Neural progenitor cell (in vitro differentiated cells): Measurements from ENCODE around the gene RNU6-7. TPM values are rescaled to one million over a fixed set of nuclear protein-coding genes. Genes with fewer than 3 reads are reported as not detected.
A peak's percentile ranks its signal among the peaks of the same experiment; 100 is the strongest.

Source experiments
- DNase-seq: peaks from one replicate; pipeline ENCODE4 v3.0.0-alpha.2; 2016; ENCODE audit warnings: low spot score
- H2AFZ ChIP-seq: fragments of 200-600 bp; sonication (generic); replicated peaks from 2 replicates; pipeline ENCODE4 v1.6.1; 2016; ENCODE audit warnings: antibody characterized with exemption
- H3F3A ChIP-seq: fragments of 200-600 bp; sonication (generic); 2 replicates; pipeline ENCODE4 v1.6.1; 2016; ENCODE audit warnings: antibody characterized with exemption, low read depth
- H3K27ac ChIP-seq: fragments of 200-600 bp; sonication (generic); 2 replicates; pipeline ENCODE4 v1.5.1; 2016; ENCODE audit warnings: mild to moderate bottlenecking
- H3K27me3 ChIP-seq: fragments of 200-600 bp; sonication (generic); 2 replicates; pipeline ENCODE4 v1.6.1; 2016; ENCODE audit warnings: mild to moderate bottlenecking, moderate library complexity
- H3K36me3 ChIP-seq: fragments of 200-600 bp; sonication (generic); 2 replicates; pipeline ENCODE4 v1.5.1; 2016
- H3K4me1 ChIP-seq: fragments of 200-600 bp; sonication (generic); 2 replicates; pipeline ENCODE4 v1.6.1; 2016; ENCODE audit warnings: mixed run types
- H3K4me2 ChIP-seq: fragments of 200-600 bp; sonication (generic); 2 replicates; pipeline ENCODE4 v1.6.1; 2016
- H3K4me3 ChIP-seq: fragments of 200-600 bp; sonication (generic); 2 replicates; pipeline ENCODE4 v1.5.1; 2016
- H3K79me2 ChIP-seq: fragments of 200-600 bp; sonication (generic); 2 replicates; pipeline ENCODE4 v1.6.1; 2016; ENCODE audit warnings: low read depth
- H3K9ac ChIP-seq: fragments of 200-600 bp; sonication (generic); 2 replicates; pipeline ENCODE4 v1.6.1; 2016
- H3K9me3 ChIP-seq: fragments of 200-600 bp; sonication (generic); 2 replicates; pipeline ENCODE4 v1.5.1; 2016; ENCODE audit warnings: low read depth
- H4K20me1 ChIP-seq: fragments of 200-600 bp; sonication (generic); 2 replicates; pipeline ENCODE4 v1.6.1; 2016; ENCODE audit warnings: low read depth
- H3K27ac Mint-ChIP-seq: 3 replicates; pipeline ENCODE4 v1.8.0; 2021; ENCODE audit warnings: mixed read lengths
- H3K27me3 Mint-ChIP-seq: 2 replicates; pipeline ENCODE4 v1.8.0; 2022; ENCODE audit warnings: low read depth, mild to moderate bottlenecking, inconsistent platforms, moderate library complexity, mixed read lengths; ENCODE audit not compliant: insufficient read depth
- H3K36me3 Mint-ChIP-seq: 3 replicates; pipeline ENCODE4 v1.8.0; 2021; ENCODE audit warnings: mixed read lengths
- H3K4me1 Mint-ChIP-seq: 3 replicates; pipeline ENCODE4 v1.8.0; 2021; ENCODE audit warnings: mixed read lengths
- H3K4me3 Mint-ChIP-seq: 3 replicates; pipeline ENCODE4 v1.8.0; 2021; ENCODE audit warnings: mild to moderate bottlenecking, moderate library complexity, mixed read lengths
- H3K9me3 Mint-ChIP-seq: 3 replicates; pipeline ENCODE4 v1.8.0; 2020; ENCODE audit warnings: mixed read lengths
- EZH2 ChIP-seq: fragments of 200-600 bp; sonication (generic); IDR thresholded peaks from 2 replicates; pipeline ENCODE4 v1.6.1; 2017; ENCODE audit warnings: antibody characterized with exemption, mild to moderate bottlenecking, moderate library complexity
- EZH2phosphoT487 ChIP-seq: fragments of 200-600 bp; sonication (generic); IDR thresholded peaks from 2 replicates; pipeline ENCODE4 v1.6.1; 2017; ENCODE audit warnings: antibody characterized with exemption
- total RNA-seq: library from RNA; depleted of rRNA; stranded (reverse); fragments of >200 nt; gene quantifications from 2 replicates; pipeline ENCODE4 v1.2.3, GENCODE V29; 2015; ENCODE audit warnings: low replicate concordance
- TF ChIP-seq, protein P1 (sequence below): fragments of 200-600 bp; sonication (generic); IDR thresholded peaks from 2 replicates; pipeline ENCODE4 v1.5.1; 2017; ENCODE audit warnings: antibody characterized with exemption, mild to moderate bottlenecking

RNU6-7 gene
- total RNA-seq: not detected in 2 replicates

- Mint-ChIP-seq H3K4me1 (peaks cover 15% of the 10 kb centered on the region), H3K4me3 (peak within 1 kb of the TSS; percentile 98), H3K27ac (peak within 1 kb of the TSS; percentile 100), H3K36me3 (no peaks in the 10 kb centered on the region), H3K27me3 (peaks cover 10% of the 10 kb centered on the region), H3K9me3 (no peaks in the 10 kb centered on the region)
- H3K27ac ChIP-seq: peak within 1 kb of the TSS; percentile 74
- no peaks in the 10 kb centered on the region for H3K36me3 ChIP-seq
- peak within 1 kb of the TSS; percentile 90 for H3K4me2 ChIP-seq
- H3F3A ChIP-seq: peaks cover 28% of the 10 kb centered on the region
- H3K27me3 ChIP-seq: peaks cover 18% of the 10 kb centered on the region
- peaks cover 4% of the 10 kb centered on the region for H4K20me1 ChIP-seq
- peak within 1 kb of the TSS; percentile 70 for H3K9ac ChIP-seq
- H3K4me3 ChIP-seq: peak within 1 kb of the TSS; percentile 75
- H2AFZ ChIP-seq: peak within 1 kb of the TSS; percentile 89
- no peaks in the 10 kb centered on the region for H3K9me3 ChIP-seq
- no peaks in the 10 kb centered on the region for H3K79me2 ChIP-seq
- peak; percentile 66 for DNase-seq
- TF ChIP-seq, protein P1, sequence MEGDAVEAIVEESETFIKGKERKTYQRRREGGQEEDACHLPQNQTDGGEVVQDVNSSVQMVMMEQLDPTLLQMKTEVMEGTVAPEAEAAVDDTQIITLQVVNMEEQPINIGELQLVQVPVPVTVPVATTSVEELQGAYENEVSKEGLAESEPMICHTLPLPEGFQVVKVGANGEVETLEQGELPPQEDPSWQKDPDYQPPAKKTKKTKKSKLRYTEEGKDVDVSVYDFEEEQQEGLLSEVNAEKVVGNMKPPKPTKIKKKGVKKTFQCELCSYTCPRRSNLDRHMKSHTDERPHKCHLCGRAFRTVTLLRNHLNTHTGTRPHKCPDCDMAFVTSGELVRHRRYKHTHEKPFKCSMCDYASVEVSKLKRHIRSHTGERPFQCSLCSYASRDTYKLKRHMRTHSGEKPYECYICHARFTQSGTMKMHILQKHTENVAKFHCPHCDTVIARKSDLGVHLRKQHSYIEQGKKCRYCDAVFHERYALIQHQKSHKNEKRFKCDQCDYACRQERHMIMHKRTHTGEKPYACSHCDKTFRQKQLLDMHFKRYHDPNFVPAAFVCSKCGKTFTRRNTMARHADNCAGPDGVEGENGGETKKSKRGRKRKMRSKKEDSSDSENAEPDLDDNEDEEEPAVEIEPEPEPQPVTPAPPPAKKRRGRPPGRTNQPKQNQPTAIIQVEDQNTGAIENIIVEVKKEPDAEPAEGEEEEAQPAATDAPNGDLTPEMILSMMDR: no peak
- no peak for TF ChIP-seq EZH2phosphoT487
- no peak for TF ChIP-seq EZH2
- peaks cover 5% of the 10 kb centered on the region for H3K4me1 ChIP-seq
Measured at GRCh38 chr14:32201816-32202490, at the start of gene RNU6-7. TSS of gene RNU6-7 (plus strand) at chr14:32202045.

DNA sequence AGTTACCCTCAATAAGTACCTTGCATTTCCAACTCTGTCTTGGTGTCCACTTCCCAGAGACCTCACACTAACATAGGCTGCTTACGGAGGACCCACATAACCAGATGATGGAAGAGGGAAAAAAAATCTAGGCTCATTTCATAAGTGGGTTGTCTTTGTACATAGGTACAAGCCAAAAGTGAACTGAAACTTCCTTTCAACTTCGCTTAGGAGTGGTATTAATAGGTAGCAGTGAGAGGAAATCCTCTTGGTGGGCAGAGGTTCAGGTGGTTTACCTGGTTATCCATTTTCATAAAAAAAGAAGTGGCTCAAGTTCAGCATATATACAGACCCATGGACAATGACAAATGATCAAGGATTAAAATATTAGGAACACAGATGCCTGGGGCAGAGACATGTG lies 35.8 kb upstream of the RNU6-7 start:
- Histone ChIP-seq H3F3A (no peaks in the 10 kb centered on the region), H3K9me3 (peaks cover 5% of the 10 kb centered on the region), H2AFZ (no peak overlapping the region), H3K27ac (no peak overlapping the region), H4K20me1 (no peaks in the 10 kb centered on the region), H3K27me3 (no peaks in the 10 kb centered on the region), H3K9ac (no peak overlapping the region), H3K4me3 (no peak overlapping the region), H3K4me2 (no peak overlapping the region), H3K4me1 (no peaks in the 10 kb centered on the region), H3K36me3 (no peaks in the 10 kb centered on the region), H3K79me2 (no peaks in the 10 kb centered on the region)
- no peak overlapping the region for H3K4me3 Mint-ChIP-seq
- no peak for DNase-seq
- TF ChIP-seq EZH2phosphoT487 (no peak), EZH2 (no peak)
- H3K4me1 Mint-ChIP-seq: no peaks in the 10 kb centered on the region
- H3K36me3 Mint-ChIP-seq: no peaks in the 10 kb centered on the region
- peaks cover 6% of the 10 kb centered on the region for H3K27me3 Mint-ChIP-seq
- no peak overlapping the region for H3K27ac Mint-ChIP-seq
- H3K9me3 Mint-ChIP-seq: peaks cover 2% of the 10 kb centered on the region

GRCh38 chr14:32166924-32167323 lies 34.9 kb upstream of the RNU6-7 start:
- TF ChIP-seq, protein P1: no peak
- no peak for TF ChIP-seq EZH2phosphoT487
- no peak for TF ChIP-seq EZH2
- Histone ChIP-seq H3K27me3 (no peaks in the 10 kb centered on the region), H3K4me3 (no peak overlapping the region), H3K4me1 (no peaks in the 10 kb centered on the region), H3K9ac (no peak overlapping the region), H4K20me1 (no peaks in the 10 kb centered on the region), H3F3A (no peaks in the 10 kb centered on the region), H3K27ac (no peak overlapping the region), H3K4me2 (no peak overlapping the region), H3K9me3 (peaks cover 5% of the 10 kb centered on the region), H3K36me3 (no peaks in the 10 kb centered on the region), H3K79me2 (no peaks in the 10 kb centered on the region), H2AFZ (no peak overlapping the region)
- Mint-ChIP-seq H3K27ac (no peak overlapping the region), H3K36me3 (no peaks in the 10 kb centered on the region), H3K4me3 (no peak overlapping the region), H3K27me3 (peaks cover 6% of the 10 kb centered on the region), H3K4me1 (no peaks in the 10 kb centered on the region), H3K9me3 (no peaks in the 10 kb centered on the region)
- no peak for DNase-seq

GRCh38 chr14:32167907-32168306 lies 33.9 kb upstream of the RNU6-7 start:
- H2AFZ ChIP-seq: no peak overlapping the region
- H3F3A ChIP-seq: no peaks in the 10 kb centered on the region
- no peak overlapping the region for H3K9ac ChIP-seq
- H3K4me1 ChIP-seq: no peaks in the 10 kb centered on the region
- Mint-ChIP-seq H3K4me1 (no peaks in the 10 kb centered on the region), H3K36me3 (no peaks in the 10 kb centered on the region), H3K4me3 (no peak overlapping the region), H3K9me3 (no peaks in the 10 kb centered on the region), H3K27ac (no peak overlapping the region), H3K27me3 (peaks cover 6% of the 10 kb centered on the region)
- H3K27ac ChIP-seq: no peak overlapping the region
- no peaks in the 10 kb centered on the region for H3K79me2 ChIP-seq
- H3K4me3 ChIP-seq: no peak overlapping the region
- no peaks in the 10 kb centered on the region for H3K36me3 ChIP-seq
- no peak overlapping the region for H3K4me2 ChIP-seq
- no peak for DNase-seq
- no peaks in the 10 kb centered on the region for H3K27me3 ChIP-seq
- no peaks in the 10 kb centered on the region for H3K9me3 ChIP-seq
- TF ChIP-seq EZH2 (no peak), EZH2phosphoT487 (no peak)
- TF ChIP-seq, protein P1: no peak
- H4K20me1 ChIP-seq: no peaks in the 10 kb centered on the region
